GM13976 (cell line): Measurements from ENCODE around the gene GNLY.

Source experiments
- DNase-seq: peaks from one replicate; pipeline ENCODE4 v3.0.0; 2012; ENCODE audit warnings: low spot score
- CTCF ChIP-seq: IDR thresholded peaks from 2 replicates; pipeline ENCODE4 v1.5.1; 2012; ENCODE audit warnings: borderline replicate concordance, mild to moderate bottlenecking; ENCODE audit not compliant: insufficient read depth; ENCODE audit errors: extremely low read depth, missing control alignments, control extremely low read depth
- in situ Hi-C: fragments of 300-500 bp; cut with MboI; formaldehyde crosslinking; loops from one replicate; pipeline ENCODE4 v1.12.0; 2022; ENCODE audit warnings: low sequenced_read_pairs, mixed read lengths, inconsistent platforms; ENCODE audit not compliant: unreplicated experiment

GNLY gene

GRCh38 chr2:85665264-85665937 is 28.8 kb upstream of the GNLY start:
- no peak for TF ChIP-seq CTCF
- in situ Hi-C loops = no loop called here
- no peak for DNase-seq

GRCh38 chr2:85666016-85666415 is 28.1 kb upstream of the GNLY start:
- no peak for TF ChIP-seq CTCF
- DNase-seq = no peak
- in situ Hi-C loops = no loop called here

- DNase-seq = no peak
- in situ Hi-C loops = no loop called here
- TF ChIP-seq CTCF = no peak
Observed at GRCh38 chr2:85666435-85667316, 27.5 kb upstream of the GNLY start.

- DNase-seq = no peak
- no peak for TF ChIP-seq CTCF
- in situ Hi-C loops = no loop called here
Observed at GRCh38 chr2:85667561-85668008, 26.6 kb upstream of the GNLY start.

- DNase-seq = no peak
- TF ChIP-seq CTCF = no peak
- in situ Hi-C loops = no loop called here
Observed at GRCh38 chr2:85668009-85668856, 25.9 kb upstream of the GNLY start, which contains the start of gene SFTPB. SFTPB (minus strand) TSS chr2:85668199; CDS start chr2:85668183, 16 bp downstream.

- DNase-seq = no peak
- no peak for TF ChIP-seq CTCF
- in situ Hi-C loops = no loop called here
Observed at GRCh38 chr2:85668857-85669142, 25.4 kb upstream of the GNLY start.
